ENCODE measurements around the gene UGT2B17.

DNA sequence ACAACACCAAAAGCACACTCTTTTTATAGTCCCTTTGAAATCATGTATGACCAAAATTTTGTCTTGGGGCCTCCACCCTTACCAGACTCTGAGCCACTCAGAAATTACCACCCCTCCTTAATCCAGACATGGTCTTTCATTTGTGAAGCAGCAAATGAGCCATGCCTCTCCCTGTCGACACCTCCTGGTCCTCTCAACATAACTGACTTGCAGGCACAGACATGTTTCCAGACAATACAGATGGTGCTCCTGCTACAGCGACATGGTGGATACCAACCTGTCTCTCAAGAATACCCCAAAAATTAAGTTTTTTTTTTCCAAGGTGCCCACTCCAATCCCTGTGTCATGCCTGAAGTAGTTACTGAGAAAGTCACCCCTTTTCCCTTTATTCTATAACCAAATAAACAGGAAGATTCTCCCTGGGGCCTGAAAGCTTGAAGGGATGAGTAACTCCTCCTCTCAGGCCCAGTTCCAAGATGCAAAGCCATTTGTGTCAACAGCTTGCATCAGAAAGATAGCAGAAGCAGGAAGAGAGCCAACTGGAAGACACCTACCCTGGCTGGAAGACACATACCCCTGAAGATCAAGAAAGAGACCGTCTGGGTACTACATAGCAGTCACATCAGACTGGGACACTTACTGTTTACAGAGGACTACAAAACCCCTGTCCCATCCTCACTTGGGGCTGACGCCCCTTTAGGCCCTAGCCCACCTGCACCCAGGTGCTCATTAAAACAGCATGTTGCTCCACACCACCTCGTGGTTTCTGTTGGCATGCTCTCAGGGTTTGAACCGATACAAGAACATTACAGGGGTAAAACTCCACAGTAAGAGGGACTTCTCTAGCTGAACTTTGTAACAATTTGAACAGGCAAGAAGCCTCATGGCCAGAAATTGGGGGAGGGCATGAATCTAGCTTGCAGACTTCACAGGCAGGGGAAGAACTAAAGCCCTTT, 5.5 kb upstream of the UGT2B17 start:
- TF ChIP-seq, protein P1, sequence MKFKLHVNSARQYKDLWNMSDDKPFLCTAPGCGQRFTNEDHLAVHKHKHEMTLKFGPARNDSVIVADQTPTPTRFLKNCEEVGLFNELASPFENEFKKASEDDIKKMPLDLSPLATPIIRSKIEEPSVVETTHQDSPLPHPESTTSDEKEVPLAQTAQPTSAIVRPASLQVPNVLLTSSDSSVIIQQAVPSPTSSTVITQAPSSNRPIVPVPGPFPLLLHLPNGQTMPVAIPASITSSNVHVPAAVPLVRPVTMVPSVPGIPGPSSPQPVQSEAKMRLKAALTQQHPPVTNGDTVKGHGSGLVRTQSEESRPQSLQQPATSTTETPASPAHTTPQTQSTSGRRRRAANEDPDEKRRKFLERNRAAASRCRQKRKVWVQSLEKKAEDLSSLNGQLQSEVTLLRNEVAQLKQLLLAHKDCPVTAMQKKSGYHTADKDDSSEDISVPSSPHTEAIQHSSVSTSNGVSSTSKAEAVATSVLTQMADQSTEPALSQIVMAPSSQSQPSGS (IDR thresholded peaks at IDR 0.05; ENCODE audit: low read length) = no peak
- TF ChIP-seq, protein P2, sequence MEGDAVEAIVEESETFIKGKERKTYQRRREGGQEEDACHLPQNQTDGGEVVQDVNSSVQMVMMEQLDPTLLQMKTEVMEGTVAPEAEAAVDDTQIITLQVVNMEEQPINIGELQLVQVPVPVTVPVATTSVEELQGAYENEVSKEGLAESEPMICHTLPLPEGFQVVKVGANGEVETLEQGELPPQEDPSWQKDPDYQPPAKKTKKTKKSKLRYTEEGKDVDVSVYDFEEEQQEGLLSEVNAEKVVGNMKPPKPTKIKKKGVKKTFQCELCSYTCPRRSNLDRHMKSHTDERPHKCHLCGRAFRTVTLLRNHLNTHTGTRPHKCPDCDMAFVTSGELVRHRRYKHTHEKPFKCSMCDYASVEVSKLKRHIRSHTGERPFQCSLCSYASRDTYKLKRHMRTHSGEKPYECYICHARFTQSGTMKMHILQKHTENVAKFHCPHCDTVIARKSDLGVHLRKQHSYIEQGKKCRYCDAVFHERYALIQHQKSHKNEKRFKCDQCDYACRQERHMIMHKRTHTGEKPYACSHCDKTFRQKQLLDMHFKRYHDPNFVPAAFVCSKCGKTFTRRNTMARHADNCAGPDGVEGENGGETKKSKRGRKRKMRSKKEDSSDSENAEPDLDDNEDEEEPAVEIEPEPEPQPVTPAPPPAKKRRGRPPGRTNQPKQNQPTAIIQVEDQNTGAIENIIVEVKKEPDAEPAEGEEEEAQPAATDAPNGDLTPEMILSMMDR (IDR thresholded peaks at IDR 0.05 in 2 of 3, conservative IDR thresholded peaks at IDR 0.05 in 1 of 3; ENCODE audit: control insufficient read depth in 2 of 3, extremely low read depth in 1 of 3, insufficient read depth in 1 of 3, low read depth in 3 of 3, low read length in 3 of 3) = no peak
- TF ChIP-seq DPF2 (IDR thresholded peaks at IDR 0.05) = no peak
- TF ChIP-seq FOXM1 (IDR thresholded peaks at IDR 0.05; ENCODE audit: low read depth, low read length) = no peak
- no peak for TF ChIP-seq POLR2A (IDR thresholded peaks at IDR 0.05; ENCODE audit: low read depth, low read length)
- TF ChIP-seq ETV6 (conservative IDR thresholded peaks at IDR 0.05 in 1 of 2, IDR thresholded peaks at IDR 0.05 in 1 of 2; ENCODE audit: borderline replicate concordance in 1 of 2, low read depth in 1 of 2) = no peak
- no peak for TF ChIP-seq RCOR1 (conservative IDR thresholded peaks at IDR 0.05; ENCODE audit: low read depth, low read length)
- no peak for TF ChIP-seq TAF1 (IDR thresholded peaks at IDR 0.05; ENCODE audit: borderline replicate concordance, low read depth, low read length)
- TF ChIP-seq, protein P3, sequence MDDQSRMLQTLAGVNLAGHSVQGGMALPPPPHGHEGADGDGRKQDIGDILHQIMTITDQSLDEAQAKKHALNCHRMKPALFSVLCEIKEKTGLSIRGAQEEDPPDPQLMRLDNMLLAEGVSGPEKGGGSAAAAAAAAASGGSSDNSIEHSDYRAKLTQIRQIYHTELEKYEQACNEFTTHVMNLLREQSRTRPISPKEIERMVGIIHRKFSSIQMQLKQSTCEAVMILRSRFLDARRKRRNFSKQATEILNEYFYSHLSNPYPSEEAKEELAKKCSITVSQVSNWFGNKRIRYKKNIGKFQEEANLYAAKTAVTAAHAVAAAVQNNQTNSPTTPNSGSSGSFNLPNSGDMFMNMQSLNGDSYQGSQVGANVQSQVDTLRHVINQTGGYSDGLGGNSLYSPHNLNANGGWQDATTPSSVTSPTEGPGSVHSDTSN (IDR thresholded peaks at IDR 0.05; ENCODE audit: insufficient replicate concordance, low read depth, low read length) = no peak
- TF ChIP-seq, protein P4, sequence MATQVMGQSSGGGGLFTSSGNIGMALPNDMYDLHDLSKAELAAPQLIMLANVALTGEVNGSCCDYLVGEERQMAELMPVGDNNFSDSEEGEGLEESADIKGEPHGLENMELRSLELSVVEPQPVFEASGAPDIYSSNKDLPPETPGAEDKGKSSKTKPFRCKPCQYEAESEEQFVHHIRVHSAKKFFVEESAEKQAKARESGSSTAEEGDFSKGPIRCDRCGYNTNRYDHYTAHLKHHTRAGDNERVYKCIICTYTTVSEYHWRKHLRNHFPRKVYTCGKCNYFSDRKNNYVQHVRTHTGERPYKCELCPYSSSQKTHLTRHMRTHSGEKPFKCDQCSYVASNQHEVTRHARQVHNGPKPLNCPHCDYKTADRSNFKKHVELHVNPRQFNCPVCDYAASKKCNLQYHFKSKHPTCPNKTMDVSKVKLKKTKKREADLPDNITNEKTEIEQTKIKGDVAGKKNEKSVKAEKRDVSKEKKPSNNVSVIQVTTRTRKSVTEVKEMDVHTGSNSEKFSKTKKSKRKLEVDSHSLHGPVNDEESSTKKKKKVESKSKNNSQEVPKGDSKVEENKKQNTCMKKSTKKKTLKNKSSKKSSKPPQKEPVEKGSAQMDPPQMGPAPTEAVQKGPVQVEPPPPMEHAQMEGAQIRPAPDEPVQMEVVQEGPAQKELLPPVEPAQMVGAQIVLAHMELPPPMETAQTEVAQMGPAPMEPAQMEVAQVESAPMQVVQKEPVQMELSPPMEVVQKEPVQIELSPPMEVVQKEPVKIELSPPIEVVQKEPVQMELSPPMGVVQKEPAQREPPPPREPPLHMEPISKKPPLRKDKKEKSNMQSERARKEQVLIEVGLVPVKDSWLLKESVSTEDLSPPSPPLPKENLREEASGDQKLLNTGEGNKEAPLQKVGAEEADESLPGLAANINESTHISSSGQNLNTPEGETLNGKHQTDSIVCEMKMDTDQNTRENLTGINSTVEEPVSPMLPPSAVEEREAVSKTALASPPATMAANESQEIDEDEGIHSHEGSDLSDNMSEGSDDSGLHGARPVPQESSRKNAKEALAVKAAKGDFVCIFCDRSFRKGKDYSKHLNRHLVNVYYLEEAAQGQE (IDR thresholded peaks at IDR 0.05; ENCODE audit: low read depth, low read length) = no peak
- TF ChIP-seq CBX5 (IDR thresholded peaks at IDR 0.05; ENCODE audit: low read depth) = no peak
- TF ChIP-seq FOXK2 (IDR thresholded peaks at IDR 0.05) = no peak
- TF ChIP-seq, protein P5, sequence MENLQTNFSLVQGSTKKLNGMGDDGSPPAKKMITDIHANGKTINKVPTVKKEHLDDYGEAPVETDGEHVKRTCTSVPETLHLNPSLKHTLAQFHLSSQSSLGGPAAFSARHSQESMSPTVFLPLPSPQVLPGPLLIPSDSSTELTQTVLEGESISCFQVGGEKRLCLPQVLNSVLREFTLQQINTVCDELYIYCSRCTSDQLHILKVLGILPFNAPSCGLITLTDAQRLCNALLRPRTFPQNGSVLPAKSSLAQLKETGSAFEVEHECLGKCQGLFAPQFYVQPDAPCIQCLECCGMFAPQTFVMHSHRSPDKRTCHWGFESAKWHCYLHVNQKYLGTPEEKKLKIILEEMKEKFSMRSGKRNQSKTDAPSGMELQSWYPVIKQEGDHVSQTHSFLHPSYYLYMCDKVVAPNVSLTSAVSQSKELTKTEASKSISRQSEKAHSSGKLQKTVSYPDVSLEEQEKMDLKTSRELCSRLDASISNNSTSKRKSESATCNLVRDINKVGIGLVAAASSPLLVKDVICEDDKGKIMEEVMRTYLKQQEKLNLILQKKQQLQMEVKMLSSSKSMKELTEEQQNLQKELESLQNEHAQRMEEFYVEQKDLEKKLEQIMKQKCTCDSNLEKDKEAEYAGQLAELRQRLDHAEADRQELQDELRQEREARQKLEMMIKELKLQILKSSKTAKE (IDR thresholded peaks at IDR 0.05; ENCODE audit: low read depth, poor library complexity, severe bottlenecking) = no peak
- TF ChIP-seq BHLHE40 (IDR thresholded peaks at IDR 0.05; ENCODE audit: borderline replicate concordance in 1 of 2, low read depth in 2 of 2, low read length in 1 of 2) = no peak
